Measurements from ENCODE around the gene UBASH3A.
"Not testable (repeated sequence)": the region's sequence is repeated elsewhere in the genome, so short reads cannot be mapped to it uniquely, and the experiment has no call there.

UBASH3A gene

GRCh38 chr21:42453986-42454570 is 50.4 kb downstream of the UBASH3A start:
- DNase-seq = no peak

- no peak for DNase-seq
These were observed 51.1 kb downstream of the UBASH3A start for GRCh38 chr21:42454786-42455185.

- DNase-seq = no peak
These were observed 51.5 kb downstream of the UBASH3A start for GRCh38 chr21:42455196-42455595.

- DNase-seq = no peak
These were observed 52.2 kb downstream of the UBASH3A start for GRCh38 chr21:42455754-42456440.

GRCh38 chr21:42456457-42456856 is 52.8 kb downstream of the UBASH3A start:
- no peak for DNase-seq

GRCh38 chr21:42459082-42459460 is 55.4 kb downstream of the UBASH3A start:
- no peak for DNase-seq

- no peak for DNase-seq
These were observed 56.0 kb downstream of the UBASH3A start for GRCh38 chr21:42459546-42460215.

- no peak for DNase-seq
These were observed 56.9 kb downstream of the UBASH3A start for GRCh38 chr21:42460391-42461184.

GRCh38 chr21:42461185-42461520 is 57.5 kb downstream of the UBASH3A start:
- DNase-seq = no peak

- no peak for DNase-seq
These were observed 58.5 kb downstream of the UBASH3A start for GRCh38 chr21:42461881-42462877.

- DNase-seq = peak; percentile 12
These were observed 60.3 kb downstream of the UBASH3A start for GRCh38 chr21:42463861-42464515.

GRCh38 chr21:42465008-42465802 is 61.5 kb downstream of the UBASH3A start:
- DNase-seq = peak; percentile 21

GRCh38 chr21:42465803-42466127 is 62.1 kb downstream of the UBASH3A start:
- DNase-seq = no peak

- no peak for DNase-seq
These were observed 63.0 kb downstream of the UBASH3A start for GRCh38 chr21:42466700-42467099.

GRCh38 chr21:42467140-42467983 is 63.7 kb downstream of the UBASH3A start:
- DNase-seq = no peak

GRCh38 chr21:42468491-42469131 is 64.9 kb downstream of the UBASH3A start:
- DNase-seq = no peak

- no peak for DNase-seq
These were observed 65.6 kb downstream of the UBASH3A start for GRCh38 chr21:42469272-42469671.

GRCh38 chr21:42469726-42470125 is 66.0 kb downstream of the UBASH3A start:
- not testable (repeated sequence) for DNase-seq

- no peak for DNase-seq
These were observed 67.5 kb downstream of the UBASH3A start for GRCh38 chr21:42471206-42471605.

Data from fibroblast of upper back skin (primary cell).